ENCODE measurements around the gene LGALS3BP.

DNA sequence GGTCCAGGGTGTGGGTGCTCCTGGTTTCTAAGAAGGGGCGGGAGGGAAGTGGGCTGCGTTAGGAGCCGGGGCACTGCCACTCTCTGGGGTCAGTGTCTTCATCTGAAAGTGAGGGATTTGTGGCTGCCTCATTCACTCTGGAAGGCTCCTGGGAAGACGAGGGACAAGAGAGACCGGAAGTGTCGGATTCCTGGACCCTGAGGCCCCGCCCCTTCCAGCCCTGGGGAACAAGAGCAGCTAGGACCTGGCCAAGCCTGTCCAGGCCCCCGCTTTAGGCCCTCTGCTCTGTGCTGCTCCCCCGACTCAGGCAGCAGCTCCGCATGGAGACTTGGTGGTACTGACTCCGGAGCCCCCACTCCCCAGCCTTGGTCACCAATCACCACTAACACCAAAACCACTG is 6.5 kb downstream of the LGALS3BP start:
- TF ChIP-seq, protein P1, sequence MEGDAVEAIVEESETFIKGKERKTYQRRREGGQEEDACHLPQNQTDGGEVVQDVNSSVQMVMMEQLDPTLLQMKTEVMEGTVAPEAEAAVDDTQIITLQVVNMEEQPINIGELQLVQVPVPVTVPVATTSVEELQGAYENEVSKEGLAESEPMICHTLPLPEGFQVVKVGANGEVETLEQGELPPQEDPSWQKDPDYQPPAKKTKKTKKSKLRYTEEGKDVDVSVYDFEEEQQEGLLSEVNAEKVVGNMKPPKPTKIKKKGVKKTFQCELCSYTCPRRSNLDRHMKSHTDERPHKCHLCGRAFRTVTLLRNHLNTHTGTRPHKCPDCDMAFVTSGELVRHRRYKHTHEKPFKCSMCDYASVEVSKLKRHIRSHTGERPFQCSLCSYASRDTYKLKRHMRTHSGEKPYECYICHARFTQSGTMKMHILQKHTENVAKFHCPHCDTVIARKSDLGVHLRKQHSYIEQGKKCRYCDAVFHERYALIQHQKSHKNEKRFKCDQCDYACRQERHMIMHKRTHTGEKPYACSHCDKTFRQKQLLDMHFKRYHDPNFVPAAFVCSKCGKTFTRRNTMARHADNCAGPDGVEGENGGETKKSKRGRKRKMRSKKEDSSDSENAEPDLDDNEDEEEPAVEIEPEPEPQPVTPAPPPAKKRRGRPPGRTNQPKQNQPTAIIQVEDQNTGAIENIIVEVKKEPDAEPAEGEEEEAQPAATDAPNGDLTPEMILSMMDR (IDR thresholded peaks at IDR 0.05) = no peak
- no peak for TF ChIP-seq EZH2 (IDR thresholded peaks at IDR 0.05; ENCODE audit: borderline replicate concordance, insufficient read depth, low read depth, low read length, poor library complexity, severe bottlenecking)
